ENCODE results near the gene UROS.

UROS gene

GRCh38 chr10:125795128-125795527 lies 27.9 kb downstream of the UROS start:
- H3K27ac ChIP-seq, result no peak overlapping the region
- no peak for DNase-seq (ENCODE audit: low read depth, low spot score)

DNA sequence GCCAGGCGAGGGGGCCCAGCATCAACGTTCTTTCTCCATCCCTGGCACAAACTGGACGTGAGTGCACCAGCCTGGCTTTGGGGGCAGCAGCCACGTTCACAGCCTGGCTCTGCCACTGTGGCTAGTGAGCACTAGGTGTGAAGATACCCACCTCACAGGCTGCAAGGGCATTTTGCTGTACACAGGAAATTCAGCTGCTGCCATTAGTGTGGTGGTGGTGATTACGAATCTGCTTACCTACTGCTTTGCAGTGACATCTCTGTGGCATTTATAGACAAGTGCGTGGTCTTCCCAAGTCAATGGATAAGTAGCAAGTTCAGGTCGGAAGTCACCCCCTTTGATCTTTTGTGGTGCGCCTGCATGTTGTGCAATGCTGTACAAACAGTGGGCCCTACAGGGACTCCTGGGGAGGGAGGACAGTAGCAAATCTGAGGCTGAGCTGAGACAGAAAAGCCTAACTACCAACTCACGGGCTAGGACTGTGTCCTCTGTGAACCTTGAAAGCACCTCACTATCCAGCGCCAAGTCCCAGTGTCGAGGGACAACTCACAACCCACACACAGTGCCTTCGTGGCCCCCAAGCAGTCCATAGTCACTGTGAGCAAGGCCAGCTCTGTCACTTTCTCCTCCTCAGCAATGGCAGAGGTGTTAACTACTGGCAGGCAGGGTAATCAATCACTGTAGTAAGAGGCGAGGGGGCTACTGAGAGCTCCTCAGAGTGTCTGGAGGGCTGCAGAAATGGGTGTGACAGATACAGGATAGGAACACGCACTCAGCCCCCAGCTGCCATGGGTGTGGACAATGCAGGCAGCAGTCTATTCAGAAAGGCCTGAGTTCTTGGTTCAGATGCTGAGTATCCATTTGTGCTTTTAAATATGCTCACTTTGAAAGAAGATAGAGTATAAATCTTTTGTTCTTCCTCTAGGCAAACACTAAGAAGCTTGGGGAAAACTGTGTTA lies 30.4 kb downstream of the UROS start:
- no peak for DNase-seq (ENCODE audit: low read depth, low spot score)
- no peak overlapping the region for H3K27ac ChIP-seq

- H3K27ac ChIP-seq, result no peak overlapping the region
- no peak for DNase-seq (ENCODE audit: low read depth, low spot score)
These were observed 34.7 kb downstream of the UROS start for GRCh38 chr10:125788156-125789034.

DNA sequence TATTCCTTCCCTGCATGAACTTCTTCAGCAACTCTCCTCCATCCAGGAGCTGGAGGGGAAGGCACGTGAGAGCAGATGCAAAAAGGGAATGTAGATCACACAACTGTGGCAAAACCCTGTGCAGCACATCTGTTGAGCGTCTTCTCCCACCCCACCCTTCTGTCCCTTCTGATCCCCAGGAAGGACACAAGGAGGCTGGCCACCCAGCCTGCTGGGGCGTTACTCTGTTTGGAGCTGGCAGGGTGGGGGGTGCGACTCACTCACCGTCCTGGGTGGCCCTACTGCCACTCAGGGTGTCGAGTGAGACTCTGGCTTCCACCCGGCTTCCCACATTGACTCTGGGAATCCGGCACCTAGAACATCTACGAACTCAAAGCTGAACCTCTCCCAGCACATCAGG lies 37.3 kb downstream of the UROS start:
- DNase-seq (ENCODE audit: low read depth, low spot score), result no peak
- no peak overlapping the region for H3K27ac ChIP-seq

DNA sequence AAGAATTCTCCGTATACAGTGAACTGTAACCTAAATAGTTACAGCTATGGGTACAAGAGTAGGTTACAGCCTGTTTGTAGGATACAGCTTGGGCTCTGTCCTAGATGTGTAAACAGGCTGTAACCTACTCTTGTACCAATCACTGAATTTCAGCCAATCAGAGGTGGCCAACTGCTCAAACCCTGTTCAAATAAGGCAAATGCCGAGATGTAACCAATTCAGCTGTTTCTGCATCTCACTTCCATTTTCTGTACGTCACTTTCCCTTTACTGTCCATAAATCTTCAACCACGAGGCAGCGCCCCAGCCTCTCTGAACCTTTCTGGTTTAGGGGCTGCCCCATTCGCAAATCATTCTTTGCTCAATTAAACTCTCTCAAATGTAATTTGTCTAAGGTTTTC lies 39.1 kb downstream of the UROS start:
- H3K27ac ChIP-seq, result no peak overlapping the region
- DNase-seq (ENCODE audit: low read depth, low spot score), result no peak

DNA sequence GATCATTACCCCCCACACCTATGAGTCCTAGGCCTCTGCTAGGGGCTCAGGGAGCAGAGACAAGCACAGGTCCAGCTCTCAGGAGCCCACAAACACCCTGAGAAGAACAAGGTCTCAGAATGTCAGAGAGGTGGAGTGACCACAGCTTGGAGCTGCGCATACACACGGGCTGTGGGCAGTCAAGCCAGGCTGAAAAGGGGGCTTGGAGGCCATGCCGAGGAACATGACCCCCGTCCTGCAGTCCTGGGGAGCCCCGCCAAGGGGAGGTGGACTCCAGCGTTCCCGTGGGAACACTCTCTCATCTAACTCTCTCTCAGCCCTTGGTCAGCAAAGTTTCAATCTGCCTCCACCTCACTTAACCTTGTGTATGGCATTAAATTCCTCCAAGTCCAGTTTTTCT lies 39.6 kb downstream of the UROS start:
- no peak for DNase-seq (ENCODE audit: low read depth, low spot score)
- no peak overlapping the region for H3K27ac ChIP-seq

DNA sequence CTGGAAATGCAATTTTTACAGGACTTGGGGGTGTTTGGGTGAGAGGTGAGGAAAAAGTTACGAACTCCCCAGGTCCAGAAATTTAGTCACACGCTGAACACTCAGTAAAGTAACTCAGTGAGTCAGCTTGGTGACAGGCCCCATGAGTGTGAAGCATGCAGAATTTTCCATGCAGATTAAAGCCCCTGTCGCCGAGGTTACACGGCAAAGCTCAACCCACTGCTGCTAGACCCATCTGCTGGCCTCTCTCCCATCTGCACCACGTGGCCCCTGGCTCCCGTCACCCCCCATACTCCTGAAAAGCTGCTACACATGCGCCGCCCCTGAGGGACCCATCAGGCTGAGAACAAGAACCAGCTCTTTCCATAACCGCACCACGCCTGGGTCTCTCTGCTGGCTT lies 40.4 kb downstream of the UROS start:
- no peak for DNase-seq (ENCODE audit: low read depth, low spot score)
- no peak overlapping the region for H3K27ac ChIP-seq

DNA sequence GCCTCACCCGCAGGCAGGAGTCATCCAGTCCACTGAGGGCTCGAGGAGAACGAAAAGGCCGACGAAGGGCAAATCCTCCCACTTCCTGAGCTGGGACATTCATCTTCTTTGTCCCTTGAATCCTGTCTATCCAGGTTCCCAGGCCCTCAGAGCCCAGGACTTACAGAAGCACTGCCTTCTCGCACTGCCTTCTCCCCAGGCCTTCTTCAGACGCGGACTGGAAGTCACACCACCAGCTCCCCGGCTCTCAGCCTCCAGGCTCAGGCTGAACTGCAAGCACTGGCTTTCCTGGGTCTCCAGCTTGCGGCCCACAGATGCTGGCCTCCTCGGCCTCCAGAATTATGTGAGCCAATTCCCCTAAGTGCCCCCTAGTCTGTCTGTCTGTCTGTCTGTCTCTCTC lies 41.0 kb downstream of the UROS start:
- H3K27ac ChIP-seq, result no peak overlapping the region
- DNase-seq (ENCODE audit: low read depth, low spot score), result no peak

GRCh38 chr10:125781374-125781773 lies 41.7 kb downstream of the UROS start:
- no peak for DNase-seq (ENCODE audit: low read depth, low spot score)
- no peak overlapping the region for H3K27ac ChIP-seq

DNA sequence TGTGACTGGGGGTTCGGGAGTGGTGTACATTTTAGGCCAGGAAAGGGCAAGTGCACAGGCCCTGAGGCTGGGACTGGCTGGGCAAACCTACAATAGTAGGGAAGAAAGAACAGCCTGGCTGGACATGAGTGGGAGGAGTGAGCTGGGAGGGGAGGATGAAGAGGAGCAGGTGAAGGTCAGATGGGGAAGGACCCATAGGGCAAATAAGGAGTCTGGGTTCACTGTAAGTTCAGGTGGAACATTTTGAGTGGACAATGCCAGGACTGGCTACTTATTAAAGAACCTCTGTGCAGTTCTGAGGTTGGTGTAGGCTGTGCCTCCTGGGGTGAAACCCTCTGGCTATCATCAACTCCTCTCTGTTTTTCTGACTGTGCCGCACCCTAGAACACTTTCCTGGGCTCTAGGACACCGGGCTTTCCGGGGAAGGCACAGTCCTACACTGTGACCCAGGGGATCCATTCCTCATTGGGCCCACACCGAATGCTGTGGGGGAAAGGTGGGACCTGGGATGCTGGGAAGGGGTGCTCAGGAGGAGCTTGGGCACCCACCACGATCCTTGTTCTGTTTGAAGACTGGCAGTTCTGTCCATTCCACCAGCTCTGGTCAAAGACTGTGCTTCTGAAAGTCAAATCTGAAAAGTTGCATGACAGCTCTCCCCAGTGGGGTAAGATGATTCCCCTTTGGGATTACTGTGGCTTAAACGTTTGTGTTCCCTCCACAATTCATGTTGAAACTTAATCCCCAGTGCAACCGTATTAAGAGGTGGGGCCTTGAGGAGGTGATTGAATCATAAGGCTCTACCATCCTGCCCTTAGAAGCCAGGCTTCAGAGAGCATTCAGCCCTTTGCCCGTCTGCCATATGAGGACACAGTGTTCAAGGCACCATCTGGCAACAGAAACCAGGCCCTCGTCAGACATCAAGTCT lies 43.4 kb downstream of the UROS start:
- DNase-seq (ENCODE audit: low read depth, low spot score), result no peak
- H3K27ac ChIP-seq, result no peak overlapping the region

DNA sequence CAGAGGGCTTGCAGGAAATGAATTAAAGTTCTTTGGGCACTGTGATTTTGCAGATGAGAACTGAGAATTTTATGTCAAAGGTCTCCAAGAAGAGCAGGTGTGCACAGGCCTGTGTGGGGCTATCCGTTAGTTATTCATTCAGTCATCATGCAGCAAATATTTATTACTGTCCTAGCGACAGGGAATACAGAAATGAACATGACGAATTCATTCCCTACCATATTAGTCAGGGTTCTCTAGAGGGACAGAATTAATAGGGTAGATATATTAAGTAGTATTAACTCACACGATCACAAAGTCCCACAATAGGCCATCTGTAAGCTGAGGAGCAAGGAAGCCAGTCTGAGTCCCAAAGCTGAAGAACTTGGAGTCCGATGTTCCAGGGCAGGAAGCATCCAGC lies 44.5 kb downstream of the UROS start:
- H3K27ac ChIP-seq, result no peak overlapping the region
- DNase-seq (ENCODE audit: low read depth, low spot score), result no peak

- no peak for DNase-seq (ENCODE audit: low read depth, low spot score)
- H3K27ac ChIP-seq, result no peak overlapping the region
These were observed 45.3 kb downstream of the UROS start for GRCh38 chr10:125777806-125778205.

GRCh38 chr10:125775491-125776106 lies 47.5 kb downstream of the UROS start, which contains the start of gene MMP21:
Gene MMP21, minus strand, starts transcription at chr10:125775821. Its CDS starts 0 bp downstream, at chr10:125775821.
- H3K27ac ChIP-seq, result no peak within 1 kb of the TSS

GRCh38 chr10:125774581-125775191 lies 48.4 kb downstream of the UROS start:
- H3K27ac ChIP-seq, result no peak overlapping the region
- no peak for DNase-seq (ENCODE audit: low read depth, low spot score)

More at GRCh38 chr10:125775491-125776106, 47.5 kb downstream of the UROS start, which contains the start of gene MMP21:
- DNase-seq (ENCODE audit: low read depth, low spot score), result no peak

DNA sequence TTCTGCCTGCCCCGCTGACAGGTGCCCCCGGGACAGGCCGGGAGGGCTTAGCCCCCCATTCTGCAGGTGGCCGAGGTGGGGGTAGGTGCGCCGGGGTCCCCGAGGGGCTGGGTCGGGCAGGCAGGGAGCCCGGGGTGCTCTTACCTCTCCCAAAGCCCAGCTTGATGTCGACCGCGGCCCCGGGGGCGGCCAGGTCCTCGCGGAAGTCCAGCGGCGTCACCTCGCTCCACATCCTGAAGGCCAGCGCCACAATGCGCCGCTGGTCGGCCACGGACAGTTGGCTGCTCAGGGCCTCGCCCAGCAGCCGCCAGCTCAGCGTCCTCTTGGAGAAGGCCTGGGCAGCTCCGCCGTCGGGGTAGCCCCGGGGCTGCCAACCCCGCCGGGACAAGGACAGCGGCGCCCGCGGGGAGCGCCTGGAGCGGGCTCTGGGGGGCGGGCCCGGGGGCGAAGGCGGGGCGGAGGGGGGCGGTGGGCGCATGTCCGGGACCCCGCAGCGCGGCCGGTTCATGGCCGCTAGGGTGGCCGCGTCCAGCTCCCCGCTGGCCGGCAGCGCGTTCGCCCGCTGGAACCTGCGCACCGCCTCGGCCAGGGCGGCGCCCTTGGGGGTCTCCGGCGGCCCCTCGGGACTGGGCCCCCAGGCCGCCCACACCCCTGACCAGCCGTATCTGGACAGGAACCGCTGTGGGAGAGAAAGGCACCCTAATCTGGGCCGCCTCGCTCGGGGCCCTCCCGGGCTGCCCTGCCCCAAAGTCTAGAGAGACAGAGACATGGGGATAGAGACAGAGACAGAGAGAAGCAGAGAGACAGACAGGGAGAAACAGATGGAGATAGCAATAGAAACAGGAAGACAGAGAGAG lies 49.1 kb downstream of the UROS start:
- H3K27ac ChIP-seq, result no peak overlapping the region
- DNase-seq (ENCODE audit: low read depth, low spot score), result no peak

- DNase-seq (ENCODE audit: low read depth, low spot score), result no peak
- no peak overlapping the region for H3K27ac ChIP-seq
These were observed 50.2 kb downstream of the UROS start for GRCh38 chr10:125772864-125773180.

DNA sequence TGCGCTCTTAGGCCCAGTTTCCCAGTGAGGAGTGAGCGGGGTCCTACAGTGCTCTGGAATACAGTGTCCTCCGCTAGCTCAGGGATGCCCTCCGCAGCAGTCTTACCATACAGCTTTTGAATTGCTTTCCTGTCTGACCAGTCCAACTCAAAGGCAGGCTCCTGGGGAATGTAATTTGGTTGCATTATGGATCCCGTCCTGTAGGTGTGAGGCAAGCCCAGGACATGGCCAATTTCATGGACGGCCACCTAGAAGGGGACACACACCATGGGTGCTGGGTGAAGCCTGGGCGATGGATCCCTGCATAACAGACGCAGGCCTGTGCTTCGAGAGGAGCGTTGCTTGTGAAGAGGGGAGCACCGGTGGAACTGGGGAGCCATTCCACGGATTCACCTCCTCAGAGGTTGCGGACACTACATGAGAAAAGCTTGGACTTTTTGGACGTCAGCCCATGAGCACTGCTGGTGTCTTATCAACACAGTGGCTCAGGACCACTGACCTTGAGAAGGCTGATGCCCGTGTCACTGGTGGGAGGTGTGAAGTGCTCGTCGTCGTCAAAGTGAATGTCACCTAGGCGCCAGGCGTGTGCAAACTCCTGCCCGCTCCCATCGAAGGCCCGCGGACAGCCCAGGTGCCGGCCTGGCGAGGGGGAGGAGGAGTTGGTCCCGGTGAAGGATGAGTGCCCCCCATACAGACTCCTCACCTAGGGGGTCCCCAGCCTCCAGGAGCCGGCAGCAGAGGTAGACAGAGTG lies 50.8 kb downstream of the UROS start:
- no peak for DNase-seq (ENCODE audit: low read depth, low spot score)
- H3K27ac ChIP-seq, result no peak overlapping the region

- DNase-seq (ENCODE audit: low read depth, low spot score), result no peak
- no peak overlapping the region for H3K27ac ChIP-seq
These were observed 52.2 kb downstream of the UROS start for GRCh38 chr10:125770844-125771243.
